Right lobe of liver (tissue), 6 donors: Measurements from ENCODE around the gene IRAK3. TPM values are rescaled to one million over a fixed set of nuclear protein-coding genes. Genes with fewer than 3 reads are reported as not detected.

Source experiments
- ATAC-seq, 4 donors: fragments of 200-7000 bp; cut with Tn5 transposase; one replicate each; pipeline ENCODE4 v1.9.1; 2020; ENCODE audit warnings: mild to moderate bottlenecking in 4 of 4, moderate library complexity in 4 of 4
- DNase-seq, 3 donors: peaks; one replicate each; pipeline ENCODE4 v3.0.0-alpha.2; 2020
- H3K27ac ChIP-seq, 3 donors: fragments of 200-600 bp; one replicate each; pipeline ENCODE4 v1.8.0; 2022
- H3K27me3 ChIP-seq, 2 donors: fragments of 200-600 bp; one replicate each; pipeline ENCODE4 v1.8.0; 2022
- H3K36me3 ChIP-seq, 4 donors: fragments of 200-600 bp; sonication (generic) in 1 of 4; one replicate each; pipeline versions ENCODE4 v1.5.1 to v1.8.0; 2017 to 2022; ENCODE audit warnings: control low read depth in 1 of 4
- H3K4me1 ChIP-seq, 4 donors: fragments of 200-600 bp; sonication (generic) in 1 of 4; one replicate each; pipeline versions ENCODE4 v1.5.1 to v1.8.0; 2017 to 2022; ENCODE audit warnings: control low read depth in 1 of 4
- H3K4me3 ChIP-seq, 3 donors: fragments of 200-600 bp; one replicate each; pipeline ENCODE4 v1.8.0; 2022
- H3K9me3 ChIP-seq, 4 donors: fragments of 200-600 bp; sonication (generic) in 1 of 4; one replicate each; pipeline versions ENCODE4 v1.5.1 to v1.8.0; 2017 to 2022; ENCODE audit warnings: control low read depth in 1 of 4
- POLR2A ChIP-seq: fragments of 450-650 bp; IDR thresholded peaks from one replicate; pipeline ENCODE4 v1.6.1; 2017; ENCODE audit warnings: antibody characterized with exemption, mild to moderate bottlenecking
- WGBS: methylation state at CpG from one replicate; pipeline ENCODE4 v1.1.6; 2018; ENCODE audit warnings: low coverage, low lambda C conversion rate; ENCODE audit not compliant: insufficient coverage; ENCODE audit errors: missing lambda C conversion rate; 5-methylcytosine and 5-hydroxymethylcytosine counted together
- intact Hi-C, 2 donors: fragments of 100-400 bp; cut with DNase I; formaldehyde crosslinking; loops; one replicate each; pipeline versions ENCODE4 v1.11.2 to v1.14.1; 2022
- total RNA-seq, 6 experiments: library from RNA; depleted of rRNA in 2 of 6; stranded (reverse); fragments of >200 nt in 2 of 6; fragmentation: NEBNext Ultra II Directional in 3 of 6; extraction: Animal tissue kit (Norgen Biotek cat#: 25700) in 3 of 6; gene quantifications; one replicate each; pipeline versions ENCODE4 v1.1.0 to v1.2.4, GENCODE V29; 2016 to 2023
- TF ChIP-seq, protein P1 (sequence below), 4 donors: fragments of 200-600 bp in 3 of 4; fragments of 450-650 bp in 1 of 4; IDR thresholded peaks; one replicate each; pipeline versions ENCODE4 v1.5.1 to v1.8.0; 2016 to 2022; ENCODE audit warnings: antibody characterized with exemption in 4 of 4, mild to moderate bottlenecking in 2 of 4
- donor health status: DM: no; HTN: yes; CAD: no.
- donor health status: DM: no; HTN: no; CAD: no.
- donor health status: DM: no; HTN: no; CAD: no.
- donor health status: DM: no; HTN: yes; CAD: no.
- donor health status: DM: no; HTN: yes; CAD: no.

The IRAK3 gene
- total RNA-seq, 6 experiments from 2014 or later, result 1.3 to 7.0 (median 3.5) TPM

DNA sequence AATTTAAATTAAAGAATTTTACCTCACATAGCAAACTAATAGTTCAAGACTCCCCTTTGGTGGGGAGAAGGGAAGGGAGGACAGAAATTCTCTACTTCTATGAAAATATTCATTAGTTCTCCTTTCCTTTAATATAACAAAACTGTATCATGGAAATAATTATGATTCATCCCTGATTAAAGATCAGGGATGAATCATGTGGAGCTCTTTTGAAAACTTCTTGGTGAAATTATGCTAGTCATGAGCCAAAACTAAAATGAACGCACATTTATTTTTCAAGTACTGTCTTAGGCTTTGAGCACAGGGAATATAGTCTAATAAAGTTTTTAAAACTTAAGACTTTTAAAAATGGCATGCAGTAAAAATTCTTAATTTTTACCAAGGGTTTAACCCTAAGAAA, 36.3 kb upstream of the IRAK3 start:
- ATAC-seq, result no peak

DNA sequence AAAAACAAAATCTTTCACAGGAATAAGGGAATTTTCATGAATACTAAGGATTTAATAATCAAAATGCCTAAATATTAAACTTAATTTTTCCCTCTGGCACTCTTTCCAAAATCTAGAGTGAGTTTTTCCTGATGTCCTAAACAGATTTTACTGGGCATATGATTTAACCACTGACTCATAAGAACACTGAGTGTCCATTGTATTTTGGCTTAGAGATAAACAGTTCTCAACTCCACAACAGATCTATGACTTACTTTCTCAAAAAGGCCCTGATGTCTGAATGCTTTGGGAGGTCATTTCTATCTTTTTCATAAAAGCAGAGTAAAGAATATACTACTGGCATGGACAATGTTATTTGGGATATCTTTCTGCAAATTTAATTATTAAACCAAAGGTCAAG, 34.2 kb upstream of the IRAK3 start:
- ATAC-seq (no peak), DNase-seq (no peak)
- intact Hi-C loops, result no loop called here
- no peaks in the 10 kb centered on the region for H3K27me3 ChIP-seq
- H3K27ac ChIP-seq, result no peak overlapping the region
- no peaks in the 10 kb centered on the region for H3K9me3 ChIP-seq
- no peak for TF ChIP-seq POLR2A
- TF ChIP-seq, protein P1, sequence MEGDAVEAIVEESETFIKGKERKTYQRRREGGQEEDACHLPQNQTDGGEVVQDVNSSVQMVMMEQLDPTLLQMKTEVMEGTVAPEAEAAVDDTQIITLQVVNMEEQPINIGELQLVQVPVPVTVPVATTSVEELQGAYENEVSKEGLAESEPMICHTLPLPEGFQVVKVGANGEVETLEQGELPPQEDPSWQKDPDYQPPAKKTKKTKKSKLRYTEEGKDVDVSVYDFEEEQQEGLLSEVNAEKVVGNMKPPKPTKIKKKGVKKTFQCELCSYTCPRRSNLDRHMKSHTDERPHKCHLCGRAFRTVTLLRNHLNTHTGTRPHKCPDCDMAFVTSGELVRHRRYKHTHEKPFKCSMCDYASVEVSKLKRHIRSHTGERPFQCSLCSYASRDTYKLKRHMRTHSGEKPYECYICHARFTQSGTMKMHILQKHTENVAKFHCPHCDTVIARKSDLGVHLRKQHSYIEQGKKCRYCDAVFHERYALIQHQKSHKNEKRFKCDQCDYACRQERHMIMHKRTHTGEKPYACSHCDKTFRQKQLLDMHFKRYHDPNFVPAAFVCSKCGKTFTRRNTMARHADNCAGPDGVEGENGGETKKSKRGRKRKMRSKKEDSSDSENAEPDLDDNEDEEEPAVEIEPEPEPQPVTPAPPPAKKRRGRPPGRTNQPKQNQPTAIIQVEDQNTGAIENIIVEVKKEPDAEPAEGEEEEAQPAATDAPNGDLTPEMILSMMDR (IDR thresholded peaks at IDR 0.05), result no peak
- H3K4me1 ChIP-seq, result no peaks in the 10 kb centered on the region
- no peak overlapping the region for H3K4me3 ChIP-seq
- peaks cover 0 to 3% (median 0%) of the 10 kb centered on the region in 4 donors for H3K36me3 ChIP-seq

More for the DNA sequence above, 36.3 kb upstream of the IRAK3 start:
- H3K4me1 ChIP-seq, result no peaks in the 10 kb centered on the region
- no peaks in the 10 kb centered on the region for H3K9me3 ChIP-seq
- intact Hi-C loops, result no loop called here
- TF ChIP-seq, protein P1 (IDR thresholded peaks at IDR 0.05), result no peak
- TF ChIP-seq POLR2A, result no peak
- WGBS, result 88% methylated on average over 1 of the region's 1 CpG
- DNase-seq, result no peak
- peaks cover 0 to 3% (median 0%) of the 10 kb centered on the region in 4 donors for H3K36me3 ChIP-seq
- H3K4me3 ChIP-seq, result no peak overlapping the region
- H3K27ac ChIP-seq, result no peak overlapping the region
- no peaks in the 10 kb centered on the region for H3K27me3 ChIP-seq

- intact Hi-C loops, result no loop called here
- no peak for DNase-seq
- ATAC-seq, result no peak
These were observed 32.4 kb upstream of the IRAK3 start for GRCh38 chr12:66156654-66157053.

DNA sequence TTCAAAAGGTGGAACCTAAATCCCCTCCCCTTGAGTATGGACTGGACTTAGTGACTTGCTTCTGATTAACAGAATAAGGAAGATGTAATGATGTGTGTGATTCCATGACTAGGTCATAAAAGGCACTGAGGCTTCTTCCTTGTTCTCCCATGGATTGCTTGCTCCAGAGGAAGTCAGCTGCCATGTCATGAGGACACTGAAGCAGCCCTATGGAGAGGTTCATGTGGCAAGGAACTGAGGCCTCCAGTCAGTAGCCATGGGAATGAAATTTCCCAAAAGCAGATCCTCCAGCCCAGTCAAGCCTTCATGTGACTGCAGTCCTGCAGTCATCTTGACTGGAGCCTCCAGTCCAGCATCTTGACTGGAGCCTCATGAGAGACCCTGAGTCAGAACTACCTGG, 29.9 kb upstream of the IRAK3 start:
- Histone ChIP-seq H3K9me3 (no peaks in the 10 kb centered on the region), H3K36me3 (no peaks in the 10 kb centered on the region), H3K4me3 (no peak overlapping the region), H3K27ac (no peak overlapping the region), H3K4me1 (peaks cover 0 to 7% (median 0%) of the 10 kb centered on the region in 4 donors), H3K27me3 (no peaks in the 10 kb centered on the region)
- intact Hi-C loops, result no loop called here
- DNase-seq, result no peak
- no peak for ATAC-seq
- no peak for TF ChIP-seq POLR2A
- TF ChIP-seq, protein P1 (IDR thresholded peaks at IDR 0.05), result no peak

More at GRCh38 chr12:66156654-66157053, 32.4 kb upstream of the IRAK3 start:
- Histone ChIP-seq H3K27me3 (no peaks in the 10 kb centered on the region), H3K4me1 (no peaks in the 10 kb centered on the region), H3K4me3 (no peak overlapping the region), H3K27ac (no peak overlapping the region), H3K36me3 (no peaks in the 10 kb centered on the region), H3K9me3 (no peaks in the 10 kb centered on the region)
- no peak for TF ChIP-seq POLR2A
- TF ChIP-seq, protein P1 (IDR thresholded peaks at IDR 0.05), result no peak
- WGBS, result 91% methylated on average over 2 of the region's 2 CpGs

- intact Hi-C loops, result no loop called here
- H3K4me3 ChIP-seq, result no peak overlapping the region
- TF ChIP-seq, protein P1 (IDR thresholded peaks at IDR 0.05), result no peak
- 91% methylated on average over 13 of the region's 28 CpGs for WGBS
- H3K27me3 ChIP-seq, result no peaks in the 10 kb centered on the region
- peaks cover 0 to 7% (median 0%) of the 10 kb centered on the region in 4 donors for H3K4me1 ChIP-seq
- H3K27ac ChIP-seq, result no peak overlapping the region
- DNase-seq (peak in 2 of 3 donors; percentile 24 to 58), ATAC-seq (no peak)
- H3K36me3 ChIP-seq, result no peaks in the 10 kb centered on the region
- H3K9me3 ChIP-seq, result no peaks in the 10 kb centered on the region
These were observed 28.3 kb upstream of the IRAK3 start for GRCh38 chr12:66160704-66161103.
